ENCODE results near the gene FLT1.

FLT1 gene

GRCh38 chr13:28338742-28339141 lies 156.2 kb downstream of the FLT1 start:
- Histone ChIP-seq H3K4me2 (ENCODE audit: insufficient read depth, low read length) (no peak overlapping the region), H3K27ac (ENCODE audit: low read length) (no peak overlapping the region), H3K9me3 (ENCODE audit: insufficient read depth, low read length, severe bottlenecking) (no peaks in the 10 kb centered on the region), H3K27me3 (ENCODE audit: insufficient read depth, low read length, poor library complexity) (no peaks in the 10 kb centered on the region), H3K4me1 (ENCODE audit: insufficient read depth, low read length) (no peaks in the 10 kb centered on the region; the same call in 1 of the 2 replicates), H3K9ac (ENCODE audit: low read depth, low read length) (no peak overlapping the region), H2AFZ (ENCODE audit: low read depth, low read length) (no peak overlapping the region), H4K20me1 (ENCODE audit: insufficient read depth, low read length) (no peaks in the 10 kb centered on the region), H3K4me3 (ENCODE audit: low read depth in 1 of 2, low read length in 2 of 2) (no peak overlapping the region), H3K36me3 (ENCODE audit: insufficient read depth, low read length) (no peaks in the 10 kb centered on the region), H3K79me2 (ENCODE audit: insufficient read depth, low read length) (no peaks in the 10 kb centered on the region)
- DNase-seq (no peak), ATAC-seq (ENCODE audit: insufficient read depth, low read depth) (no peak)
- TF ChIP-seq EZH2 (IDR thresholded peaks at IDR 0.05; ENCODE audit: borderline replicate concordance, low read depth, low read length, severe bottlenecking), result no peak
- no peak for TF ChIP-seq CTCF (IDR thresholded peaks at IDR 0.05; ENCODE audit: borderline replicate concordance, extremely low read depth, low read length, poor library complexity, severe bottlenecking)

- H2AFZ ChIP-seq (ENCODE audit: low read depth, low read length), result no peak overlapping the region
- no peaks in the 10 kb centered on the region for H3K27me3 ChIP-seq (ENCODE audit: insufficient read depth, low read length, poor library complexity)
- no peaks in the 10 kb centered on the region for H3K9me3 ChIP-seq (ENCODE audit: insufficient read depth, low read length, severe bottlenecking)
- H3K4me3 ChIP-seq (ENCODE audit: low read depth in 1 of 2, low read length in 2 of 2), result no peak overlapping the region
- H3K9ac ChIP-seq (ENCODE audit: low read depth, low read length), result no peak overlapping the region
- DNase-seq, result no peak
- no peak overlapping the region for H3K27ac ChIP-seq (ENCODE audit: low read length)
- no peaks in the 10 kb centered on the region for H4K20me1 ChIP-seq (ENCODE audit: insufficient read depth, low read length)
- no peak for ATAC-seq (ENCODE audit: insufficient read depth, low read depth)
- H3K4me2 ChIP-seq (ENCODE audit: insufficient read depth, low read length), result no peak overlapping the region
- TF ChIP-seq EZH2 (IDR thresholded peaks at IDR 0.05; ENCODE audit: borderline replicate concordance, low read depth, low read length, severe bottlenecking), result no peak
- no peak for TF ChIP-seq CTCF (IDR thresholded peaks at IDR 0.05; ENCODE audit: borderline replicate concordance, extremely low read depth, low read length, poor library complexity, severe bottlenecking)
- no peaks in the 10 kb centered on the region for H3K79me2 ChIP-seq (ENCODE audit: insufficient read depth, low read length)
- H3K36me3 ChIP-seq (ENCODE audit: insufficient read depth, low read length), result no peaks in the 10 kb centered on the region
- no peaks in the 10 kb centered on the region; the same call in 1 of the 2 replicates for H3K4me1 ChIP-seq (ENCODE audit: insufficient read depth, low read length)
Observed at GRCh38 chr13:28338006-28338574, 156.8 kb downstream of the FLT1 start.

- Histone ChIP-seq H3K27me3 (ENCODE audit: insufficient read depth, low read length, poor library complexity) (no peaks in the 10 kb centered on the region), H3K4me3 (ENCODE audit: low read depth in 1 of 2, low read length in 2 of 2) (no peak overlapping the region), H3K27ac (ENCODE audit: low read length) (no peak overlapping the region), H2AFZ (ENCODE audit: low read depth, low read length) (no peak overlapping the region), H3K36me3 (ENCODE audit: insufficient read depth, low read length) (no peaks in the 10 kb centered on the region), H3K4me1 (ENCODE audit: insufficient read depth, low read length) (no peaks in the 10 kb centered on the region; the same call in 1 of the 2 replicates), H4K20me1 (ENCODE audit: insufficient read depth, low read length) (no peaks in the 10 kb centered on the region), H3K4me2 (ENCODE audit: insufficient read depth, low read length) (no peak overlapping the region), H3K9me3 (ENCODE audit: insufficient read depth, low read length, severe bottlenecking) (no peaks in the 10 kb centered on the region), H3K9ac (ENCODE audit: low read depth, low read length) (no peak overlapping the region), H3K79me2 (ENCODE audit: insufficient read depth, low read length) (no peaks in the 10 kb centered on the region)
- TF ChIP-seq CTCF (IDR thresholded peaks at IDR 0.05; ENCODE audit: borderline replicate concordance, extremely low read depth, low read length, poor library complexity, severe bottlenecking) (no peak), EZH2 (IDR thresholded peaks at IDR 0.05; ENCODE audit: borderline replicate concordance, low read depth, low read length, severe bottlenecking) (no peak)
- ATAC-seq (ENCODE audit: insufficient read depth, low read depth), result no peak
- DNase-seq, result no peak
Observed at GRCh38 chr13:28337166-28338005, 157.5 kb downstream of the FLT1 start.

Measured in DND-41 (cell line).